Left renal cortex interstitium (tissue), 4 donors: ENCODE results near the gene ULK3. TPM values are rescaled to one million over a fixed set of nuclear protein-coding genes. Genes with fewer than 3 reads are reported as not detected.

ENCODE experiments used
- DNase-seq, 4 donors: peaks; one replicate each; pipeline ENCODE4 v3.0.0-alpha.2; 2013; ENCODE audit warnings: low read depth in 4 of 4, low spot score in 2 of 4, missing footprints in 1 of 4
- polyA plus RNA-seq, 4 donors: library from polyadenylated mRNA; unstranded; fragments of 120-200 nt; gene quantifications; one replicate each; pipeline ENCODE4 v1.2.1, GENCODE V29; 2013; ENCODE audit not compliant: insufficient read length in 4 of 4

The ULK3 gene
- polyA plus RNA-seq, 4 donors = 30.5 to 36.2 (median 33.7) TPM

DNA sequence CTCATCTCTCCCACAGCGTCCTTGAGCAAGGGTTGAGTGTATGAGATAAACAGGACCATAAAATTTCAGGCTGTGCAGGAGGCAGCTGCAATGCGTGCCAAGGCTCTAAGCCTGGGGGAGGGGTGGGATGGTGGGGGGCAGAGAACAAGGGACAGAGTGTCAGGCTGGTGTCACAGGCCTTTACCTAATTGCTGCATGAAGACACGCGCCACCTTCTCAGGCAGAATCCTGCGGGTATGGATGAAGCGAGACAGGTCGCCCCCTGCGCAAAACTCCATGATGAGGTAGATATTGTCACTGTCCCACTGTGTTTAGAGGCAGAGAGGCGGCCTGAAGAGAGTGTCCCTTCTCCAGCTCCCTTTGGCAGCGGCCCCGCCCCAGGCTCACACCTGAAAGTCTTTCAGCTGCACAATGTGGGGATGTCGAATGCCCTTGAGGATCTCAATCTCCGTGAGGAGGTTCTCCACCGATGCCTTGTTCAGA lies 1.0 kb downstream of the ULK3 start:
- DNase-seq = no peak

DNA sequence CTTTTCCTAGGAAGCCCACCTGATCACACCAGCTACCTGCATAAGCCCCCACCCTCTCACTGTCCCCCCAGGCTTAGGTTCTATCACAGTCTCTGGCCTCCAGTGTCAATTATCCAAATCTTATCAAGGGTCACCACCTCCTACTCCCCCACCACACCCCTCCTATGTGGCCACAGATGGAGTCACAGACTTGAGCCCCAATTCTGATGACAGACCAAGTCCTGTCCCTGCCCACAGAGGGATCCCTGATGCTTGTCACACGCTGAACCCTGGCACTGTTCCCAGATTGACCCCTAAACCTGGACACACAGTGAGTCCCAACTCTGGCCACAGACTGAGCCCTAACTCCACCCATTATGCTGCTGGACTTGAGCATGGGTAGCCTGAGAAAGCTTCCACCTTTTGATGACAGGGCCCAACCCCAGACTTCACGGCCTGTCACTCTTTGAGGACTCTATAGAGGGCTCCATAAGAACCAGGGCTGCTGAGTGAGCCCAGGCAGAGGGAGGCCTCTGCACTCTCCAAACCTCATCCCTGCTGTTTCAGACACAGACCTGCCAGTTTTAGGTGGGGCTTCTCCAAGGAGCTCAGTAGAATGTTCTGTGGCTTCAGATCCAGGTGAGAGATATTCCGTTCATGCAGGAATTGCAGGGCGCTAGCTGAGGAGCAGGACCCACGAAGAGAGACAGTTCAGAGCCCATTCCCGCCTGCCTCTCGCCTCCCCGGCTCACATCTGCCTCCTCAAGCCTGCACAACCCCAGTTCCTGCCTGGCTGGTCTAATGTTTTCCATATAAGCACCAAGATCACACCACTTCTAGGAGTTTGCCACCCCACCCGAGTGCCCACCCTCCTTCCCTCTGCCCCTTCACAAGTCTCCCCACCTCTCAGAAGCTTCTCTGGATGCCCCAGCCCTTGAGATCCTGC lies 1.8 kb downstream of the ULK3 start:
- no peak for DNase-seq

DNA sequence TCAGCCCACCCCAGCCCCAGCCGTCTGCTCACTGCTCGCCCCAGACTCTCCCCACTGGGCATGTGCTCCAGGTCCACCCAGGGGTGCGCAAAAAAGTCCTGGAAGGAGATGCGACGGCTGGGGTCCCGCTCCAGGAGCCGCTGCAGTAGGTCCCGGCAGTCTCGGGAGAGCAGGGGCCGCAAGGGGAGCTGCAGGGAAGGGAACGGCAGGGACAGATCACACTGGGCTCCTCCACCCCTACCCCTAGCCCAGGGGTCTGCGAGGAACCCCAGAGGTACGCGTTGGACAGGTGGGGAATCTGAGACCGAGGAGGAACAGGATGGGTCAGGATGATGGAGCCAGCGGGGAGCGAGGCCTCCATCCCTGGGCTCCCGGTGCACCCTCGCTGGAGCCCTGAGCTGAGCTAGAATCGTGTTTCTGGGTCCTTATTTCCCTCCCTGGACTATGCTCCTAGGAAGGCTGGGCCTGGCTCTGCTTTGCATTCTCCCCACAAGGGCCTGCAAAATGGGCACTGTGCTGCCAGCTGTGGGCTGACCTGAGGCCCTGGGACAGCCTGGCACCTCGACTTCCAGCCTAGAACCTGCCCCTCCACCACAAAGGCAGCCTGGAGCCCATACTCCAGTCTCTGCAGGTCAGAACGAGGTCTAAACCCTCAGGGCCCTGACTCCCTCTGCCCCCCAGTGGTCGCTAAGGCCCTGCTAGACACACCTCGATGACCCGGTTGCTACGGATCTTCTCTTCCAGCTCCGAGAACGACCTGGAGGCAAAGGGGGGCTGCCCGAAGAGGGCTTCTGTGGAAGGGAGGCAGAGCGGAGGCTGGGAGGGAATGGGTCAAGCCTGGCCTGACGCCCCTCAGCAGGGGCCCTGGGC lies 3.2 kb downstream of the ULK3 start:
- no peak for DNase-seq

DNA sequence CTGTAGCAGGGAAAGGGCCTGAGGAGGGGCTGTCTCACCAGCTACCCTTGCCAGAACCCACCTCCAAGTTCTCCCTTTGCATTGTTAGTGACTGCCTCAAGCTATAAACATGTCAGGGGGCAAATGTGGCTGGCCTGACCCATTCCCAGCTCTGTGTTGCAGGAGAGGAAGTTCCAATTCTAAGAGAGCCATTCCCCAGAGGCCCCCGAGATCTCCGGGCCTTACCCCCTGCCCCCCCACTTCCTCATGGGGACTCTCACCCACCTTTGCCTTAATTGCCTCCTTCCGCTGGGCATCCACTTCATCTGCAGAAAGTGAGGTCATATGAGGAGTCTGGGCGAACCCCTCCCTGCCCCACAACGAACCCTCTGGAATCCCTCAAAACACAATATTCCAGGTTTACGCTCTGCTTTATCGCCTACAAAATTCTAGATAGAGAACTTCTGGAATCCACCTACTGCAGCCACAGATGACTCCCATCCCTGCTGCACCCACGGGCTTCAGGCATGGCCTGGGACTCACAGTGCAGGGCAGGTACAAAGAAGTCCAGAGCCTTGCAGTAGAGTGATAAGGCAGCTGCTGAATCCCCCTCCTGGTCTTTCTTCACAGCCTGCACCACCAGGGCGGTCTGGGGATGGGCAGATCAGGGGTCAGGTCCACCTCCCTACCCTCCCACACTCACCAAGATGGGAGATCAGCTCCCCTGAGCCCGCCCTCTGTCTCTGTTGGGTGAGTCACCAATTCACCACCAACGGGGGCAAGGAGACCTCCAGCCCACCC lies 4.0 kb downstream of the ULK3 start:
- no peak for DNase-seq

DNA sequence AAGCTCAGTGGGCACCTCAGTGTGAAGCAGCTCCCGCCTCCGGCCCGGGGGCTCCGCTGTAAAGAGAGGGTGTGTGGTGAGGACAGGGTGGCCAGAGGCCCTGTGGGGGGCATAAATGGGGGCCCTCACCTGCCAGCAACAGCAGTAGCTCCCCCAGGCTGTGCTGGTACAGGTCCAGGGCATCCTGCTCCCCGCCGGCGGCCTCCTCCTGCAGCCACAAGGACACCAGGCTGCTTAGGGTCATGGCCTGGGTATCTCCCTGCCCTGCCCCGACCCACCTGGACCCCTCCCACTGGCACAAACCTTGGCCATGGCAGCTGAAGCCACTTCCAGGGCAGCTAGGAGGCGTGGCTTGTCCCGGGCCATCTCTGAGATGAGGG lies 4.8 kb downstream of the ULK3 start:
- DNase-seq = no peak

DNA sequence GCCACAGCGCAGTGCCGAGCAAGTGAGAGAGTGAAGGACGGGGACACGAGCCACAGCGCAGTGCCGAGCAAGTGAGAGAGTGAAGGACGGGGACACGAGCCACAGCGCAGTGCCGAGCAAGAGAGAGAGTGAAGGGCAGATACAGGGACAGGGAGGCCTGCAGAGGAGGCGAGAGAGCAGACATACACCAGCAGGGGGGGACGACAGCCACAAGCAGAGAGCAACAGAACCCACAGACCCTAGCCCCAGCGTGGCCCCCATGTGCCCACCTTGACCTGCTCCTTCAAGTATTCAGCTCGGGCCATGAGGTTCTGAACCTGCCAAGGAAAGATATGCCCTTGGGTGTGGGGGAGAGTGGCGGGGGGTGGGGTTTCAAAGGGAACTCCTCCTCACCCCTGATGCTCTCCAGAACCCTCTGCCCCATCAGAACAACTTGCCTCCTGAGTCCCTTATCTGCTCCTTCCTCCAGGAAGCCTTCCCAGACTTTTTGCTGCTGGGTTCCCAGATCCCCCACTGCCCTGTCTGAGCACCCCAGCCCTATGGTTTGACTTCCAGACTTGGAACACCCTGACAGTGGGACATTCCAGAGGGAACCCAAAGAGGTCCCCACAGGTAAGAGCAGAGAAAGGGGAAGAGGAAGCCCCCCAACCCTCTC lies 5.3 kb downstream of the ULK3 start:
- DNase-seq = no peak

DNA sequence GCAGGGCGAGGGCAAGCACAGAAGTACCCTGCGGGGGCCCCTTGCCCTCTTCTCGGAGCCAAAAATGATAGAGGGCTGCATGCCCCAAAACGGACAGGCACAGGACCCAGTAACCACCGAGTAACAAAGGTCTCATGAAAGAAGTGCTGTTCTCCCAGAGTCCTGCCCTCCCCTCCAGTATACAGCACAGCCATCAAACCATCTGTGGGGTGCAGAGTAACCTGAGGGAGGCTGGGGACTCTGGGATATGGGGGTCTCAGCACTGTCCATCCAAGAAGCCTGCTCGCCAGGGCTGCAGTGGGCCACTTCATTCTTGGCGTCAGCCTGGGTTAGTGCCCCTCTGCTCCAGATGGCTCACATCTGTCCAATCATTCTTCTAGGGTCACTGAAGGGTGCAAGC lies 6.1 kb downstream of the ULK3 start:
- no peak for DNase-seq

DNA sequence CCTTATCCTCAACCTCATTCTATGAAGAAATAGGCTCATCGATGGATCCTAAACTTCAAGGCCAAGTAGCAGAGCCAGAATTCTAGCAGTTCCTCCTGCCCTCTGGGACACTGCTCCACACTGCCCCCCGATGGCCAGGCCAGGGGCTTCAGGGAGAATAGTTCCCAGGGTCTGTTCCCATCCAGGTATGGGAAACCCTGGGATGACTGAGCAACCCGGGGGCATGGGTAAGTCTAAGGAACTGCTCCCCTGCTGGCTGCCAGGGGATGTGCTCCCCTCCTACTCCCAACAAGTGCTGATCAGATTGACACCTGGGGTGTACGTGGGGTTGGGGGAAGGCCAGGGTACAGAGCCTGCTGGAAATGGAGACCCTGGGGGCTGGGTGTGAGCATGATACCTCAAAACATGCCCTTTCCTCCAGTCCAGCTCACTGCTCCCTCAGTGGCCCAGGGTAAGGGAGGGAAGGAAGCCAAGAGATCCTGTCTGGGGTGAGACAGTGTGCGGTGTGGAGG lies 7.6 kb downstream of the ULK3 start:
- no peak for DNase-seq

DNA sequence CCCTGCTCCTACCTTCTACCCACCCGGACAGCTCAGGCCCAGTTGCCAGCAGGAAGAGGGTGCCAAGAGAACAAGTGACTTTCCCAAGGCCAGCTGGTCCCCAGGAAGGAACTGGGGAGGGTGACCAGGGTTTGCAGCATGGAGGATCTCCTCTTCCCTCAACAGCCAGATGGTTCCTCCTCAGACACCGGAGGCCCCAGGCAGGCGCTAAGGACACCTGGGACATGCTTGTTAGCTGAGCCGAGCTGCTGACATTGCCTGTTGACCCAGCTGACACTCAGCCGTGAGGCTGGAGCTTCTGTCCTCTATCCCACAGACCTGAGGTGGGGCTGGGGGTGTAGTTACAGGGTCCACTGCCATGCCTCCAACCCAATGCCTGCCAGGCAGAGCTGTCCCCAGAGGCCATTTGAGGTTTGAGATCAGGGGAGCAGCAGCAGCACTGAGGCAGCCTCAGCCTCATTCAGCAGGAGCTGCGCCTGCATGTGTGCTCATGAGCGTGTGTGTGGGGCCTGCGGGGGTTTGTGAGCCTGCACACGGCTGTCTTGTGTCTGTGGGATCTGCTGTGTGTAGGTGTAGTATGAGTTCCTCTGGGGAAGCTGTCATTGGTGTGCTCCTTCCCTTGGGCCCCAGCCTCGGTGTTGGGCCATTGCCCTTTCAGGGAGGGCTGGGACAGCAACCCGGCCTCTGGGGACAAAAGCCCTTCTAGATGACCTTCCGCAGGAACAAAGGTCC lies 9.4 kb downstream of the ULK3 start:
- no peak for DNase-seq

DNA sequence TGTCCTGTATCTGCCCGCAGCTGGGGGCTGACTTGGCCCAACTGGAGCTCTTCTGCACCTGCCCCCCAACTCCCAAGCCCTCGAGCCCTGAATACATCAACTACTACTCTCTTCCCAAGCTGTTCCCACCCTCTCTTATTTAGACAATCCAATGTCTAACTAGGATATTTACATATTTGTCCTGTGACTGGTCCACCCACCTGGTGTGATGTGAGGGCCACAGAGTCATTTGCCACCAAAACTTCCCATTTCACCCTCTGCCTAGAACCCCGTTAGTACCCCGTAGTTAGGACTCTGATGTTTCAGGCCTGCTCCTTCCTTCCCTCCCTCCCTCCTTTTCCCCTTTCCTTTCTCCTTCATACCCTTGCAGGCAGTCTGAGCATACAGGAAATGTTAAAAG lies 10.1 kb downstream of the ULK3 start:
- no peak for DNase-seq

DNA sequence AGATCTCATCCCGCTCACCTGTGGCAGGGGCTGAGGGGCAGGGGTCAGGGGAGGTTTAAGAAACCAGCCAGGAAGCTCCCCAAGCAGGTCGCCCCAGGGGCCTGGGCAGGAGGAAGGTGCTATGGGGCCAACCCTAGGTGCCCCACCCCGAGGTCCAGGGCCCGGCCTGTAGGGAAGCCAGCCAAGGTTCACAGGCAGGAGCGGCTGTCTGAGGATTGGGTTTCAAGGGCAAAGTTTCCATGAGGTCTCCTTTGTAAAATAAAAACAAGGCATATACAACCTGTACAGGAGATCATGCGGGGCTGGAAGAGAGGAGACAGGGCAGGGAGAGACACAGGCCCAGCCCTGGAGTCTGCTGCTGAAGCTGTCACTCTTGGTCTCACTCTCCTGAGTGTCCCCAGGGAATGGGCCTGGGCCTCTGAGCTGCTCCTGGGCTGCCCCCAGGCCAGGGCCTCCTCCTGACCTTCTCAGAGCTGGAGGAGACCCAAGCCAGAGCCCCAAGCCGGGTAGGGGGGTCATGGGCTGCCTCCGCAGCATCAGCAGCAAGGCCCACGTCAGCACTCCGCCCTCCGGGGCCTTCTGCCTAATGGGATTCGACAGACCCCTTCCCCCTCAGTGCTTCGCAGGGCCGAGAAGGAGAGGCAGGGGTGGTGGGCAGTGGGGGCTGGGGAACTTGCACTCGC lies 11.0 kb downstream of the ULK3 start:
- DNase-seq = no peak

DNA sequence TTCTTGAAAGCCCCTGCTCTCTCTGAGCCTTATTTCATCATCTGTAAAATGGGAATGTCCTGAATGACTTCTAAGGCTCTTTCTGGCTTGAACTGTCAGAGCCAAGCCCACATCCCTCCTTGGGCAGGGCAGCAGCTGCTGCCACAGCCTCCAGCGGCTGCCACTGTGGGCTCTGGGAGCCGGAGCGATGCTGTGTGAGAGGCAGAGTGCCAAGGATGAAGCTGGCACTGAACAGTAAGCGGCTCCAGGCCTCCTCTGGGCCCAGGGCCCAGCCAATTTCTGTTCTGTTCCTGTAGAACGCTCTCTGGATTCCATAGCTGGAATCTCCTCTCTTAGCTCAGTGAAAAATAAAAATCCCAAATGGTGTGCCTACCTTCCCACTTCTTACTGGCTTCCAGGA lies 12.1 kb downstream of the ULK3 start:
- DNase-seq = no peak

DNA sequence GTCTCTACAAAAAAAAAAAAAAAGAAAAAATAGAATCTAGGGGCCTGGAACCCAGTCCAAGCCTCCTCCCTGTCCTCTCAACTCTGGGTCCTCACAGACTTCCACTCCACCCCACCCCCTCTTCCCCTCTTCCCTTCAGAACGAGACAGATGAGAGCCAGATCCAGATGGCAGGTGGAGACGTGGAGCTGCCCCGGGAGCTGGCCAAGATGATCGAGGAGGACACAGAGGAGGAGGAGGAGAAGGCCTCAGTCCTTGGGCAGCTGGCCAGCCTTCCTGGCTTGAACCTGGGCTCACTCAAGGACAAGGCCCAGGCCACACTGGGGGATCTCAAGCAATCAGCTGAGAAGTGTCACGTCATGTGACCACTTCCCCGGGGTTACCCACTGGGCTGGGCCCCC lies 13.0 kb downstream of the ULK3 start:
- no peak for DNase-seq

DNA sequence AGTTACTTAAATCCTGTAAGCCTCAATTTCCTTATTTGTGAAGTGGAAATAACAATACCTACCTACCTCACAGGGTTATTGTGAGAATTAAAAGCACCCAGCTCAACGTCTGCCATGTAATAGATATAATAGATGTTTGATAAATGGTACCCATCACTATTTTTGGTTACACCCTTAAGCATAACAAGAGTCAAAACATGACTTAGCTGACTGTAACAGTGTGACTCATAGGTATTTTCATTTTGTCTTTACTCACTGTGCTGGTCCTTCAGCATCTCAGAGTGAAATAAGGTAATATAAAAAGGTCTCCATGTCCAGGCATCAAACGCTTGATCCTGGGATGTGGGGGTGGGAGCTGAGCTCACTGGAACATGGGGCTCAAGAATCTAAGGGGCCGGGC lies 13.5 kb downstream of the ULK3 start:
- no peak for DNase-seq

DNA sequence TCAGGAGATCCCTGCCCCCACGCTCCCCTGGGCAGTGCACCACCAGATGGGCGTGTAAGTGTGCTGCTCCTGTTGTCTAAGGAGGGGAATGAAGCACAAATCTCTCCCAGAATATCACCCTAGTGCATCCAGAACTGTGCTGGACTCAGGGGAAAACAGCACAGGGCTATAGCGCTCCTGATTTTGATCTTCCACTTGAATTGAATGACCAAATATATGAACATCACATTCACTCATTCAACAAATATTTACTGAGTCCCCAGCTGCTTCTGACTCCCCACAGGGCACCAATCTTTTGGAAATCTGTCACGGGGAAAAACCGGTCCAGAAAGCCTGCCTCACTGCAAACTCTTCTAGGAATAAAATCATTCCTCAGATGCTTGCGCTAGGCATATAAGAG lies 14.1 kb downstream of the ULK3 start:
- DNase-seq = no peak

DNA sequence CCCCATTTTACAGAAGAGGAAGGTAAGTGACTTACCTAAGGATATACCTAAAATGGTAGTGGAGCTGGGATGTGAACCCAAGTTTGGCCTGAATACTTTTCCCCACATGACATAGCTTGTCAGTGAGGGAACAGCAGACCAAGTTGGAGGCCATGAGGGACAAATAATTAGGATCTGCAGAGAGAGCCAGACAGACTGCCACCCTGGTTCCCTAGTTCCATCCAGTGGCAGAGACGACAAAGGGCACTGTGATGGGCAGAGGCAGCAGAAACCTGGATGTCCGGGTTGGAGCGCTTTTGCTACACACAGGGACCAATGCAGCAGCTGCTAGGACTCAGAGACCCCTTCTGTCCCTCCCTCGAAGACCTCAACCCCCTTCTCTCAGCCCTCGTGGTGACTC lies 15.3 kb downstream of the ULK3 start:
- no peak for DNase-seq

DNA sequence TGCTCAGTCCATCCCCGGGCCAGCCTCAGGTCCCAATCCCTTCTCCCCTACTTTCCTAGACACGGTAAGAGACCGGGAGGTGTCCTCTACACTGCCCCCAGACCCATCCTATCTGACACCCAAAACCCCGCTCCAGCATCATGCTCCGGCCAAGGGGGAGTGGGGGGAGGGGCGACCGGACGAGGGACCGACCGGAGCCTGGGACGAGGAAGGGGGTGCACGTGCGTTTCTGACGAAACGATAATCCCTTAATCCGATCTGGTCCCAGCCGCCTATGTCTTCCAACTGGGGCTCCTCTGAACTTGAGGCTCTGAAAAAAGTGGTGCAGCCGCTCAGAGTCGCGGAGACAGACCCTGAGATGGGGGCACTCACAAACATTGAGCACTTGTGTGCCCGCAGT lies 16.0 kb downstream of the ULK3 start:
- DNase-seq = no peak

DNA sequence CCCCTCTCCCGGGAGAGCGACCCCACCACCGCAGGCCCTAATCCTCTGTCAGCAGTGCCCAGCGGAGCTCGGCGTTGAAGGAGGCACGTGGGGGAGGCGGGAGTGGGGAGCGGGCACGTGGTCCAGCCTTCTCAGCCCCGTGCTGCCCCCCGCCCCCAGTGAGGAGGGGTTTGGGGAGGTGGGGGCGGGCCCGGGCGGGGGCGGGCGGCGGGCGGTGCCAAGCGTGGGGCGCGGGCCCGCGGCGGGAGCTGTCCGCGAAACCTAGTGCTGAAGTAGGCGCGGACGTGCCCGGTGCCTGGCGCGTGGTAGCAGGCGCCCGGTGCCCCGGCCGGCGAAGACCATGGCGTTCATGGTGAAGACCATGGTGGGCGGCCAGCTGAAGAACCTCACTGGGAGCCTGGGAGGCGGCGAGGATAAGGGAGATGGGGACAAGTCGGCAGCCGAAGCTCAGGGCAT lies 16.6 kb downstream of the ULK3 start, which contains the start of gene CPLX3:
CPLX3 (plus strand) TSS at position 264 of the 456 bp plus-strand sequence; CDS start at position 341, 77 bp downstream.
- peak in 2 of 4 donors; percentile 18 to 28 for DNase-seq

DNA sequence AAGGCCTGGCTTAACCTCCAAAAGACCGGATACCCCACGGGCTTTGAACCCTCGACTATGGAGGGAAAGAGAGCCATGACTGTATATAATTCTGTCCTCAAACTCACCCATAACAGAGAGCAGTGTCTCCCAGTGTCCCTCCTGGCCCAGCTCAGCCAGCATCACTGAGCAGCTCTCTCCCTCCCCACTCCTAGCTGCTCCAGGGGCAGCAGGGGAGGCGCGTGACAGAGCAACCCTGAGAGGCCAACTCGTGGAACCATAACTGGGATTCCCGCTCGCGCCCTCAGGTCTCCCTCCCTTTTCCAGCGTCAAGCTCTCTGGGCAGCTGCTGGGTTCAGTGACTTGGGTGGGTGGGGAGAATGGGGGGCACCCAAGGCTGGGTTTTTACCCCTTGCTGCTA lies 17.1 kb downstream of the ULK3 start:
- no peak for DNase-seq
